Stromal cell of bone marrow (primary cell): ENCODE data around the gene DPCD.
A peak's percentile ranks its signal among the peaks of the same experiment; 100 is the strongest.
"Not testable (repeated sequence)": the region's sequence is repeated elsewhere in the genome, so short reads cannot be mapped to it uniquely, and the experiment has no call there.

Source experiments
- DNase-seq: peaks from one replicate; pipeline ENCODE4 v3.0.0-alpha.2; 2012; ENCODE audit warnings: low read depth

Gene DPCD

GRCh38 chr10:101585841-101586240 is 2.3 kb upstream of the DPCD start:
- DNase-seq = no peak

GRCh38 chr10:101588879-101589278 is 758 bp downstream of the DPCD start:
- no peak for DNase-seq

DNA sequence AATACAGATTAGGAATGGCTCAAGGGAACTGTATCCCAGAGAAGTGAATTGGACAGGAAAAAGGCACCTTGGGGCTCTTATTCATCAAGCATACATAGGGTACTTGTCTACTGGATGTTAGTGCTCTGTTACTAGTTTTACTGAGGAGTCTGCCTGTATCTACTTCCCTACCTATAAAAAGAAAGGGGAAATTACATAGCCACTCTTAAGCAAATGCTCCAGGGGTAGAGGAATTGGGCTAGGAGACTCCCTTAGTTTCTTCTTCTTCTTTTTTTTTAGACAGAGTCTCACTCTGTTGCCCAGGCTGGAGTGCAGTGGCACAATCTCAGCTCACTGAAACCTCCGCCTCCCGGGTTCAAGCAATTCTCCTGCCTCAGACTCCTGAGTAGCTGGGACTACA is 5.2 kb downstream of the DPCD start:
- DNase-seq = not testable (repeated sequence)

DNA sequence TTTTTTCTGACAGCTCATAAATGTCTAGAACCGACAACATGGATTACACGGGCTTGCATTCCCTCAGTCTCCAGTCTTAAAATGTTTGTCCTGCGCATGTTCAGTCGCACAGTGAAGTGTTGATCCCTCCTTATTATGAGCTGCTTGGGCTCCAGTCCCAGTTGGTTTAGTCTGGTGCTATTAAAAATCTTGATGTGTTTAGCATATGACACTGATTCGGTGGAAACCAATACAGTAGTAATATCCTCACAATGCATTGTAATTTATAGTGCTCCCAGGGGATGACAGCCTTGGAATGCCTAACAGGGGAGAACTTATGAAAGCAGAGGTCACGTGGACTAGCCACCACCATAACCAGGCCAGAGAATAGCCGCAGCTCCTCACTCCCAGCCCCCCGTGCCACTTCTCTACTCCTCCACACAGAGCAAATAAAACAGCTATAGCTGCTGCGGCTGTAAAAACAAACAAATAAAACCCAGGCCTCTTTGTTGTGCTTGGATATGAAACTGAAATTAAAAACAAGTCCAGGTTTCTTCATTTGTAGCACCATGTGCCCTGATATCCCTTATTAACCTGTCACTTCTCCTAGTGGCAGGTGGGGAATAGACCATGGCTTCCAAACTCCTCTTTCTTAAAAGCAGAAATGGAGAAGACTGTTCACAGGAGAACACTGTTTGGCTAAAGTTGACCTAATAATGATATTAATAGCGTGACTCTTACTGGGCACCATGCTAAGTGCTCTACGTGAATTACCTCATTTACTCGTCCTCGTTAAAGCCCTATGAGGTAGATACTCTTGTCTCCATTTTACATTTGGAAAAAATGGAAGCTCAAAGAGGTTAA is 7.7 kb downstream of the DPCD start:
- peak; percentile 36 for DNase-seq

DNA sequence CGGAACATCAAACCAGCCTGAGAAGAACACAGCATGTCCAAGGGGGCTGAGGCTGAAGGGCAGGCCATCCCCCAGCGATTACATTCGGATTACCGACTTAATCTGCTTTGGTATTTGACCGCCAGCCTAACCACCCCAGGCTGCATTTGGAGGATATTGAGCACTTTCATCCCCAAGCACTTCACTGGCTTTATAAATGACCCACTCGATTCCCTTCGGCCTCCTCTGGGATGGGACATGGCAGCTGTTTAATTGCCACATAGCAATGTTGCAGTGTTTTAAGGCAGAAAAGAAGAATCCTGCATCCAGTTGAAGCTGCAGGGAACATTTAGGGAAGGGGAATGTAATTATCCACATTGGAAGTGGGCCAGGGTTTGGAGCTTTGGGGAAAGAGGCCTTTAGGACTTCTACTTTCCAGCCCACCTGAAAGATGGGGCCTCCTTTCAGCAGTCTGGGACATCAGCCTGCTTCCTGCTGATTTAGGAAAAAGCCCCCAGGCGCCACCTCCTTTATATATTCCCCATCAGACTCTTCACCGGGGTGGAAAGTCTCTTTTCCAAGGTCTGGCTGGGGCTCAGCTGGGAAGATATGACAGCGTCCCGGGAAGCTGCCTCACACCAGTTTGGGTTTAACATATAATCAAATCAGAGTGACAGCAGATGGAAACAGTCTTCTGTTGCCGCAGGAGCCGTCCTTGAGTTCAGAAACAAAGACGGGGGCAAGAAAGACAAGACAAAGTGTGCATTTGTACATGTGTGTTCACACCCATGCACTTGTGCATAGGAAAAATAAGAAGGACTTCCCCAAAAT is 9.2 kb downstream of the DPCD start:
- no peak for DNase-seq

- no peak for DNase-seq
Measured at GRCh38 chr10:101601541-101601940, 13.4 kb downstream of the DPCD start.

GRCh38 chr10:101602761-101603398 is 14.8 kb downstream of the DPCD start:
- DNase-seq = peak; percentile 46

DNA sequence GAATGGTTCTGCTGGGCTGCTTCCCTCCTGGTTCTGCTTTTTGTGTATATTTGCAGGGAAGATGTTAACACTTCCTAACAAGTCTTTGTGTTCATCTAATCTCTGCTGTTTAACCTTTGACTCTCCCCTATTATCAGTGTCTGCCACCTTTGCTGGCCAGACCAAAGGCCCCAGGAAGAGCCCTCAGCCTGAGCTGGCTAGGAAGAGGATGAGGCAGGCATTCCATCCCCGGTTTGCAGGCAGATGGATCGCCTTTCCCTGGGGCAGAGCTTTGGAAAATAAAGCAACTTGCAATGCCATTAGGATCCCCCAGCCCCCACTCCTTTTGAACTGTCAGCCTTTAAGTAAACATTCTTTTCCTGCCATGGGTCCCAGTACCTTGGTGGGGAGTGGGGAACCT is 19.0 kb downstream of the DPCD start:
- DNase-seq = no peak

- no peak for DNase-seq
Measured at GRCh38 chr10:101609481-101609880, 21.4 kb downstream of the DPCD start.

GRCh38 chr10:101611096-101611905 is 23.2 kb downstream of the DPCD start:
- no peak for DNase-seq

- DNase-seq = no peak
Measured at GRCh38 chr10:101612086-101612485, 24.0 kb downstream of the DPCD start.

DNA sequence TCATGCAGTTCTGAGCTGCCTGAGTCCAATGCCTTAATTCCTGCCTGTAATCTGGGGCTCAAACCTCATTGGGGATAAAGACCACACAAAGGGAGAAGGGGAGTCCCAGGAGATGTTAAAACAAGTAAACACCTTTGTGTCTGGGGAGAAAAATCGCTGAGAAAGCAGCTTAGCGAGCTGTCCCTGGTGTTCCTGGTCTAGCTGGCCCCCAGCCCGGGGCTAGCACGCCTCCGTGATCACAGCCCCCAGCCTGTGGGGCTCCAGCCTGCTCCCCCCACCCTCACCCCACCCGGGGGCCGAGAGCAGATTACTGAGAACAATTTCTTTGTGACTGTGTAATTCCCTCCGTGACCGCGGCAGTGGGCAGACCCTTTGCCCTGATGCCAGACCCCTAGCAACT is 24.8 kb downstream of the DPCD start:
- DNase-seq = no peak

- DNase-seq = no peak
Measured at GRCh38 chr10:101613646-101614045, 25.5 kb downstream of the DPCD start.

GRCh38 chr10:101614663-101615524 is 26.8 kb downstream of the DPCD start:
- no peak for DNase-seq

GRCh38 chr10:101615525-101616116 is 27.5 kb downstream of the DPCD start:
- no peak for DNase-seq

DNA sequence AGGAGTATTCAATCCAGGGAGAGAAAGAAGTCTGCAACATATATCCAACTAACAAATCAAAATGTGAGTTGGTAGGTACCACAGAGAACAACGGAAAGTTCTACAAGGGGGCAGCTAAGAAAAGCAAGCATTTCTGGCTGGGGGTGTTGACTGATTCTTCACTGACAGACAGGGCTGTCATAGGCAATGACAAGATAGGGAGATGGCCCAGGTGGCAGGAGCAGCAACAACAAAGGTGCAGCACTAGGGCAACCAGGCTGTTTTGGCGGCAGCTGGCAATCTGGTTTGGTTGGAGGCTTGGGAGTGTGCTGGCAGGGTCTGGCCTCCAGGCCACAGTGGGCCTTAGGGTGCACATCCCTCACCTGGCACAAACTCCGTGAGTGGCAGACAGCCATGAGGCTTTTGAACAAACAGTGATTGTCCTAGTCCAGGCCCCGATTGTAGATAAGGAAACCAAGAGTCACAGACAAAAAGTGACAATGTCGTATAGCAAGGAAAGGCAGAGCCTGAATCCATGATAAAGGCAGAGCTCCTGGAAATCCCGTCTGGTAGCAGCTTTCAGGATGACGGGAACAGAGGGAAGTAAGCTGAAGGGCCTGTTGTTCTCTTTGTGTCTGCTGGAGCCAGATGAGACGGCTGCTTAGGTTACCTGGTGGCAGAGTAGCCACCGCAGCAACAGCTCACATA is 28.4 kb downstream of the DPCD start:
- DNase-seq = no peak

- no peak for DNase-seq
Measured at GRCh38 chr10:101617102-101617823, 29.1 kb downstream of the DPCD start.

GRCh38 chr10:101617824-101618568 is 29.9 kb downstream of the DPCD start:
- no peak for DNase-seq

DNA sequence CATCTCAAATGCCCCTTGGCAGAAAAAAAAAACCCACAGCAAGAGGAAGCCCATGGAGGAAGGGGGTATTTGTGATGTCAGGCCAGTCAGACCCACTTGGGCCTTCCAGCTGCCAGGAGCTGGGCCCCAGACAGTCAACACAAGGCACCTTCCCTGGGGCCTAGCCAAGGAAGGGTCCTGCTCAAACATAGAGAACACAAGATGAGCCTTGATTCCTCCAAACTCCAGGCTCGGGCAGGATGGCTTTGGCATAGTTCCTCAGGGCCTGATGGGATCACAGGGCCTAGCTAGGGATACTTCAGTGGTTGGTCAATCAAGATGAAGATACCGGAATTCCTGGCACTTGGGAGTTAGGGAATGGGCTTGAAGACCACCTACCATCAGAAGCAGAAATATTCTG is 30.8 kb downstream of the DPCD start:
- no peak for DNase-seq
